ENCODE data around the gene TRMT112.

TRMT112 gene

DNA sequence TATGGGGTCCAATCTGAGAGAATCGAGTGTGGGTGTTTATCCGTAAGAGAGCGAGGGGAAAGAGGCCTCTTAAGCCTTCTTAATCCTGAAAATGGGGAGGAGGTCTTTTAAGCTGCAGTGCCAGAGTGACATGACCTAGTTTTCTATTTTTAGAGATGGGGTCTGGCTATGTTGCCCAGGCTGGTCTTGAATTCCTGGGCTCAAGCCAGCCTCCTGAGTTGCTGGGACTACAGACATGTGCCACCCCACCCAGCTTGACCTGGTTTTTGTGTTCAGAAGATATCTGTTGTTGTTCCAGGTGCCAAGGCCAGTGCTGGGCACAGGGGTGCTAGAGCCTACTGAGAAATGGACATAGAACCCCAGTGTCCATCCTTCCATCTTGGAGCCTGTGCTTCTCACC, 34.3 kb downstream of the TRMT112 start:
- FAIRE-seq (no peak), DNase-seq (ENCODE audit: insufficient read length, low spot score) (no peak)

DNA sequence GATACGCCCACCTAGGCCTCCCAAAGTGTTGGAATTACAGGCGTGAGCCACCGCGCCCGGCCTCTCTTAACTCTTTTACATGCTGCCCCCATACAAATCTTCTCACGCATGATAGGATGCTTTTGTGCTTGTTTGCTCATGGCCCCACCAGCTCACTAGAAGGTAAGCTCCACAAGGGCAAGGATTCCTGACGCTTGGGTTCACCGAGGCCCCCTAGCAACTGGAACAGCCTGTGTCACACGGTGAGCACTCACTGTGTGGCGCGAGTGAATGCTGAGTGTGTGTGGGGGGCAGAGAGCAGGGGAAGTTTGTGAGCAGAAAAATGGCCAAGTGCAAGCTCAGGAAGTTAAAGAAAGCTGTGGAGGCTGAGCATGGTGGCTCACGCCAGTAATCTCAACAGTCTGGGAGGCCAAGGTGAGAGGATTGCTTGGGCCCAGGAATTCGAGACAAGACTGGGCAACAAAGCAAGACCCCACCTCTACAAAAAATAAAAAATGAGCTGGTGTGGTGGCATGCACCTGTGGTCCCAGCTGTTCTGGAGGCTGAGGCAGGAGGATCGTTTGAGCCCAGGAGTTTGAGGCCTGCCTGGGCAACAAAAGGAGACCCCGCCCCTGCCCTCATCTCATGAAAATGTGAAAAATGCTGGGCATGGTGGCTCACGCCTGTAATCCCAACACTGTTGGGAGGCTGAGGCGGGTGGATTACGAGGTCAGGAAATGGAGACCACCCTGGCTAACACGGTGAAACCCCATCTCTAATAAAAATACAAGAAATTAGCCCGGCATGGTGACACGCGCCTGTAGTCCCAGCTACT, 35.2 kb downstream of the TRMT112 start:
- no peak for DNase-seq (ENCODE audit: insufficient read length, low spot score)
- no peak for FAIRE-seq

DNA sequence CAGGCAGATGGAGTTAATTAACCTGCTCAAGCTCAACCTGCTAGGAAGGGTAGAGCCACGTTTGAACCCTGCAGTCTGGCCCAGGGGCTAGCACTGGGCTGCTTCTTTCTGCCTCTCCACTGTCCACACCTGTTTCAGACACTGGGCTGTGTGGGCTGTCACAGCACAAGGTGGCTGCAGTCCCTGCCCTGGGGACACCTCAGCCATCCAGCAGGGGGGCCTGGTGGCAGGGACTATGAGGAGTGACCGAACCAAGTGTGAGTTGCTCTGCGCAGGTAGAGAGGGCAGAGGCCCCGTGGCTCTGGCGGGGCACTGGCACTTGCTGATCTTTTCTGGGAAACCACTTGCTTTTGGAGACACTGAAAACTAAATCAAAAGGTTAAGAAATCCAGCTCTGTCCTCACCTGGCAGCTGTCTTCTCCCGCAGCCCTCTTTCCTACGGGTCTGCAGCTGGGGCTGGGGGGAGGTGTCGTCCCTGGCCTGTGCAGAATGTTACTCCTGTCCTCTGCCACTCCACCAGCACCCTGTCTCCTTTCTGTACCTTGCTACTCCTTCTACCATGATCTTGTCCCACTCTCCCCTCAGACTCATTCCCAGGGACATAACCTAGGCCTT, 38.7 kb downstream of the TRMT112 start:
- FAIRE-seq (no peak), DNase-seq (ENCODE audit: insufficient read length, low spot score) (no peak)

DNA sequence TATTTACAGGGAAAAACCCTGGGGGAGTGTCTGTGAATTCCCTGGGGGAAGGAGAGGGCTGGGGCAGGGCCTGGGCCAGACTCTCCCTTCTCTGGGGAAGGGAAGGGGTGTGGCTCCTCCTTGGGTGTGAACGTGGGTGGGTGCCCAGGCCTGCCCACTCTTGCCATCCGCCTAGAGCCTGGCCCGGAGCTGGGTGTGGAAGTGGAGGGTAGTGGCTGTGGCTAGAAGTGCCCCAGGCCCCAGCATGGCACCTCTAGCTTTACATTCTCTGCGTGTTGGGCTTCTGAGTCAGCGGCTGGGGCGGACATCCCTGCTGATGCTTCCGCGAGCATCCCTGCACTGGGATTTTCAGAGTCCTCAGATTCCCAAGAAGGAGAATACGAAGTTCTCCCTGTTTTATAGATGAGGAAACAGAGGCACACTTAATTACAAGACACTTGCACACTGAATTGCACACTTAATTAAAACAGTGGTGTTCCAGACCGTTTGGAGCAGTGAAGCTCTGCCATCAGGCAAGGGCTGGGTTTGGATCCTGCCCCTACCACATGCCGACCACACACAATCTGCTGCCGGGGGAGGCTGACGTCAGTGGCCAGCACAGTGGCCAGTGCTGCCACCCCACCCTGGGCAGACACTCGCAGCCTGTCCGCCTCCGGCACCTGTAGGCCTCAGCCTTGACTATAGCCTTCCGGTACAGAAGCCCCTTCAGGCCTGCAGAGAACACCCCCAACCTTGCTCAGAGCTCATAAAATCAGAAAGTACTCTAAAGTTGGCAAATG, 40.5 kb downstream of the TRMT112 start:
- DNase-seq (ENCODE audit: insufficient read length, low spot score) (peak; percentile 23), FAIRE-seq (no peak)

DNA sequence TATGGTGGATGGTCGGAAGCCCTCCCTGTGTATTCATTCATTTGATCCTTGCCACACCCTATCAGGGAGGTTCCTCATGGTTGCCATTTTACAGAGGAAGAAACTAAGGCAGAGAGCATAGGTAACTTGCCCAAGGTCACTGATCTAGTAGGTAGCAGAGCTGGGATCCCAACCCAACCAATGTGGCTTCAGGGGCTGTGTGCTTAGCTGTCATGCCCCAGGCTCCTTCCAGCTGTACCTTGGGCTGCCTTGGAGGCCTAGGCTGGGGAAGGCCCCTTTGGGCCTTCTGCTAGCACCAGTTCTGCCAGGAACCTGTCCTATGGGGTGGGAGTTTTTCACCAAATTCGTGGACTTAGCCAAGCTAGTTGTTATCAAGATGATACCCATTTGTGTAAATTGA, 41.5 kb downstream of the TRMT112 start:
- DNase-seq (ENCODE audit: insufficient read length, low spot score) (no peak), FAIRE-seq (no peak)

DNA sequence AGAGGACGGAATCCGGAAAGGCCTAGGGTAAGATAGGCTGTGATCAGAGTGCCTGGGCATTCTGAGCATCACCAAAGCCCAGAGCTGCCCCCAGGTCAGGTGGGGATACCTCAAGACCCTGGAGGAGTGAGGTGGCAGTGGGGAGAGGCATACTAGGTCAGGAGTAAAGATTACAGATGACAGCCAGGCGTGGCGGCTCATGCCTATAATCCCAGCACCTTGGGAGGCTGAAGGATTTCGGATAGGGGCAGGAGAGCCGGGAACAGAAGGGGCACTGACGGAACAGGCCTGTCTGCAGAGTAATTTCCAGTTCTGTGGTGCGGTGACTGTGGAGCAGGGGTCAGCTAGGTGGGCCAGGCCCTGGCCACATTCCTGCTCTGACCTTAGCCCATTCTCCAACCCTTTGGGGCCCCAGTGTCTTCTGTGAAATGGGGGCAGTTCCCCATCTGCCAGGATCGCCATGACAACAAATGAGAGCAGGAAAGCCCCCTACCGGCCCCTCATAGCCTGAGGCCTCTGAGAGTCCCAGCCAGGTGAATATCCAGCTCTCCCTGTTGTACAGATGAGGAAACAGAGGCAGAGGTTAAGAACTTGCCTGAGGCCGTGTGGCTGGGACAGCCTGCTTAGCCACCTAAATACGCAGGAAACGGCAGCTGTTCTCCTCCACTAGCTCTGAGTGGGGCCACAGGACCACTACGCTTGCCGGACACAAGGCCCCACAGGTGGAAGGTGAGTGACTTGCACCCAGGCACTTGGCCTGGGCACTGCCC, 42.1 kb downstream of the TRMT112 start:
- FAIRE-seq (no peak), DNase-seq (ENCODE audit: insufficient read length, low spot score) (no peak)

DNA sequence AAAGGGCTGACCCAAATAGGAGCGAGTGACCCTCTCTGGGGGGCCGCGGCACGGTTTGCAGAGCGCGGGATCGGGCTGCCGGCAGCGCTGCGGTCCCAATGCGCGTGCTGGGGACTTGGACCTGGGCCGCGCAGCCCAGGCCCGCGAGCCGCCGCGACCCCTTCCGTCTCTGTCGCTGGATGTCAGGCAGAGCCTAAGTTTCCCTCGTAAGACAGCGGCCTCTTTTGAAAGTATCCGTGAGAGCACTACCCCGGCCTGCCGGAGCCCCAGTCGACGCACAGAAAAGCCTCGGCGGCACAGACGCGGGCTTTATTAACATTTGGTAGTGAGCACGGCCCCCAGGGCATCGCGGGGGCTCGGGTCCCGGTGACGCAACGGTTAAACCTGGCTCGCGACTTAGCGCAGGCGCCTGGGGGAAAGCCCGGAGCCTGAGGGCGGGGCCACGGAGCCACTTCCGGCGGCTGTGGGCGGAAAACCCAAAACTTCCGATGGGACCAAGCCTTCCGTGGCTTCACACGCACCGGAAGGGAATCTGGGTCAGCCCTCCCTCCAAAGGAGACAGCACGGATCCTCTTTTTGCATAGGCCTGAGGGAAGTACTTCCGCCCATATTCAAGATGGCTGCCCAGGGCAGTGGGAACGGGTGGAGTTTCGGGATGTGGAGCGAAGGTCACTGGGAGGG, 47.7 kb downstream of the TRMT112 start:
- DNase-seq (ENCODE audit: insufficient read length, low spot score): peak; percentile 92
- no peak for FAIRE-seq

DNA sequence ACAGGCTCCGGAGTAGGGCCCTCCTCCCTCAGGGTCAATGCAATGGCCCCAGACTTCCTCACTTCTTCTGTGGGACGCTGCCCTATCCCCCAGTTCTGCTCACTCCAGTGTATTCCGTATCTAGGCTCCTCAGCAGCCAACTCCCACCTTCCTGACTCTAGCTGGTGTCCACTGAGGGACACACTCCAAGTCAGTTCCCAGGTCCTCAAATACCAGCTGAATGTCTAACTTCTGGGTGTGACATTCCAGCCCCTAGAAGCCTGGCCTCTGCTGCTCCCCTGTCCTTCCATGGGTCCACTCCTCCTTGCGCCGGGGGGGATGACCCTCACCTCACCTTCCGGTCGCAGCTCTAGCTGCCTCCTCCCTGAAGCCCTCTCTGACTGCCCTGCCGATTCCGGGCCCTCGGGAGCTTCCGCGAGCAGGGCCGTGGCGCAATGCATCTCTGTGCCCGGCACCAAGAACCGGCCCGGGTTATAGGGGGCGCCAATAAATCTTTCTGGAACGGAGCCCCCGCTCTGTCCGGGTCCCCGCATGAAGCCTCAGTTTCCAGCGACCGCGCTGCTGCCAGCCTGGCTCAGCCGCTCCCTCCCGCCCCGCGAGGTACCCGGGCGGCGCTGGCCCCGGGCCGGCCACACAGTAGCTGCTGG, 48.3 kb downstream of the TRMT112 start:
- FAIRE-seq: no peak
- DNase-seq (ENCODE audit: insufficient read length, low spot score): peak; percentile 18

DNA sequence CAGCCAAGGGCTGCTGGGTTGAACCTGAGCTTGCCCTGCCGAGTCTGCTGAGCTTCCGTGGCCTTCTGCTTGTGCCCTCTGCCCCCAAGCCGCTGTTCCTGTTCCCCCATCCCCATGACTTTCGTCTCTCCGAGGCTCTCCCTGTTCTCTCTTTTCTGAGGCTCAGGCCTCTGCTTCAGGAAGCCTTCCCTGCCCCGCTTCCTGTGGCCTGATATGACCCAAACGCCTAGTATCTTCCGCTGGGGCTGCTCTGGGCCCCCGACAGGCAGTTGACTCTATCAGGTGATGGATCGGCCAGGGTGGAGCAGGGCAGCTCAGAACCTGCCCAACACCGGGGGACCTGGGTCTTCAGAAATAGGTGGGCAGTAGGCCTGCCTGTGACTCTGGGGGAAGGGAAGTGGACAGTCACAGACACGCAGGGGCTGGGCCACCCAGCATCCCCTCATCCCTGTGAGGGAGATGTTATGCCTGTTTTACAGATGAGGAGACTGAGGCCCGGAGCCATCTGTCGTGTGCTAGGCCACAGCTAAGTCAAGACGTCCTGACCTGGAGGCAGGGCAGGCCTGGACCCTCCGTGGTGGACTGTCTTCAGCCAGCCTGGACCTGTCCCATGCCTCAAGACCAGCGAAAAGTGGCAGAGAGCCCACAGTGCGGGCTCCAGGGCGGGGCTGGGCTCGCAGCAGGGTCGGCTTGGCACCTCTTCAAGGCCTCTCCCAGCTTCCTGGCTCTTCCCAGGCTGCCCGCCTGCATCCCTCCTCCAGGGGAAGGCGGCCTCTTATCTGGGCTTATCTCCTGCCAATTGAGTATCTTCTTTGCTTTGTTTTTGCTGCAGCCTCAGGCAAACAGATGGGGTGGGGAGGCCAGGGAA, 49.1 kb downstream of the TRMT112 start:
- FAIRE-seq (no peak), DNase-seq (ENCODE audit: insufficient read length, low spot score) (peak; percentile 7)

DNA sequence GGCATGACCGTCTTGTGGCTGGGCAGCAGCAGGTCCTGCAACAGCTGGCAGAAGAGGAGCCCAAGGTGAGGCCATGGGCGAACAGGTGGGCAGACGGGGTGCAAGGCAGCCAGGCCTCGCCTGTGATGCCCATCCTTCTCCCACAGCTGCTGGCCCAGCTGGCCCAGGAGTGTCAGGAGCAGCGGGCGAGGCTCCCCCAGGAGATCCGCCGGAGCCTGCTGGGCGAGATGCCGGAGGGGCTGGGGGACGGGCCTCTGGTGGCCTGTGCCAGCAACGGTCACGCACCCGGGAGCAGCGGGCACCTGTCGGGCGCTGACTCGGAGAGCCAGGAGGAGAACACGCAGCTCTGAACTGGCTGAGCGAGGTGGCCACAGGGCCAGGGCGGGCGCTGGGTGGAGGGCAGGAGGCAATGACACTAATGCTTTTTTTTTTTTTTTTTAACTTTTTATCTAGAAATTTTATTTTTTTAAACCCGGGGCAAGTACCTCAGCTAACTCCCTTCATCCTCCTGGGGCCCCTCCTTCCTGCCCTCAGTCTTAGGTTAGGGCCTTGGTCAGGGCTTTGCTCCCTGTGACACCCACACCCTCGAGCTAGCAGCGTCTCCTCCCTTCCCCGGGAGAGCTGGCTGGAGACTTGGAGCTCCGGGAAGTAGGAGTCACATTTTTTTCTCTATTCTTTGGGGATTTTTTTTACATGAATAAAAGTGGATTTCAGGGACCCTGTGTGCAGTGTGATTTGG, 50.0 kb downstream of the TRMT112 start:
- FAIRE-seq (no peak), DNase-seq (ENCODE audit: insufficient read length, low spot score) (no peak)
